LNCaP clone FGC (cell line): ENCODE results near the gene RDM1.

Experiments
- DNase-seq: peaks from one replicate; pipeline ENCODE4 v3.0.0-alpha.2; 2011; ENCODE audit warnings: low read depth
- H3K4me3 ChIP-seq: 2 replicates; pipeline ENCODE4 v1.5.1; 2011; ENCODE audit warnings: mild to moderate bottlenecking, low read depth, low read length, control low read depth
- TF ChIP-seq, protein P1 (sequence below): IDR thresholded peaks from 2 replicates; pipeline ENCODE4 v1.5.1; 2012; ENCODE audit warnings: mild to moderate bottlenecking; ENCODE audit not compliant: control insufficient read depth, insufficient read depth; ENCODE audit errors: extremely low read depth

The RDM1 gene

DNA sequence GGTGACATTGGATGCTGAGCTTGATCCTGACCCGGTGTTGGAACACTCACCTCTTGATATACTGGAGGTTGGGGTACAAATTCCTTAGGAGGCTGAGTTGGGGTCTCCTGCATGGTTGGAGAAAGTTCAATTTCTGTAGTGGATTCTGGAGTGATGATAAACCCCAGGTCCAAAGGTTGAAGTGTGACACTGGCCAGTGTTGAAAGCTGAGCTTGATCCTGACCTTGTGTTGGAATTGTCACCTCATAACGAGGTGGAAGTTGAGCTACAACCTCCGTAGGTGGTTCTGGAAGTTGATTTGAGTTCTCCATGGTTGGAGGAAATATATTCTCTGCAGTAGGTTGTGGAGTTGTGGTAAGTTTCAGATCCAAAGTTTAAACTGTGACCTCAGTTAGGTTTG lies 21.2 kb downstream of the RDM1 start:
- H3K4me3 ChIP-seq: no peak overlapping the region
- TF ChIP-seq, protein P1, sequence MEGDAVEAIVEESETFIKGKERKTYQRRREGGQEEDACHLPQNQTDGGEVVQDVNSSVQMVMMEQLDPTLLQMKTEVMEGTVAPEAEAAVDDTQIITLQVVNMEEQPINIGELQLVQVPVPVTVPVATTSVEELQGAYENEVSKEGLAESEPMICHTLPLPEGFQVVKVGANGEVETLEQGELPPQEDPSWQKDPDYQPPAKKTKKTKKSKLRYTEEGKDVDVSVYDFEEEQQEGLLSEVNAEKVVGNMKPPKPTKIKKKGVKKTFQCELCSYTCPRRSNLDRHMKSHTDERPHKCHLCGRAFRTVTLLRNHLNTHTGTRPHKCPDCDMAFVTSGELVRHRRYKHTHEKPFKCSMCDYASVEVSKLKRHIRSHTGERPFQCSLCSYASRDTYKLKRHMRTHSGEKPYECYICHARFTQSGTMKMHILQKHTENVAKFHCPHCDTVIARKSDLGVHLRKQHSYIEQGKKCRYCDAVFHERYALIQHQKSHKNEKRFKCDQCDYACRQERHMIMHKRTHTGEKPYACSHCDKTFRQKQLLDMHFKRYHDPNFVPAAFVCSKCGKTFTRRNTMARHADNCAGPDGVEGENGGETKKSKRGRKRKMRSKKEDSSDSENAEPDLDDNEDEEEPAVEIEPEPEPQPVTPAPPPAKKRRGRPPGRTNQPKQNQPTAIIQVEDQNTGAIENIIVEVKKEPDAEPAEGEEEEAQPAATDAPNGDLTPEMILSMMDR: no peak
- DNase-seq: no peak

DNA sequence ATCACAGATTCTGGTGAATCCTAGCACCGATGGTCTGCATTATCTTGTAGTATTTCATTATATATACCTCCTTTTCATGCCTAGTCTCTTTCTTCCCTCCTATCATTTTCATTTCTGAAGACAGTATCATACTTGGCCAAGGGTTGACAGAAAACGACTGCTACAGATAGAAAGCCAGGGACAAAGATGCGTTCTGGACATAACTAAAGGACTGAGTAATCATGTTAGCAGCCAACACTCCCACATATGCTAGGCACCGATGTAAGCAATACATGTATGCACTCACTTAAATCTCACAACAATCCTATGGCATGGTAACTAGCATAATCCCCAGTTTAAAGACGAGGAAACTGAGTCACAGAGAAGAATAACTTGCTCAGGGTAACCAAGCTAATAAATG lies 22.9 kb downstream of the RDM1 start:
- TF ChIP-seq, protein P1: no peak
- no peak for DNase-seq
- H3K4me3 ChIP-seq: no peak overlapping the region

DNA sequence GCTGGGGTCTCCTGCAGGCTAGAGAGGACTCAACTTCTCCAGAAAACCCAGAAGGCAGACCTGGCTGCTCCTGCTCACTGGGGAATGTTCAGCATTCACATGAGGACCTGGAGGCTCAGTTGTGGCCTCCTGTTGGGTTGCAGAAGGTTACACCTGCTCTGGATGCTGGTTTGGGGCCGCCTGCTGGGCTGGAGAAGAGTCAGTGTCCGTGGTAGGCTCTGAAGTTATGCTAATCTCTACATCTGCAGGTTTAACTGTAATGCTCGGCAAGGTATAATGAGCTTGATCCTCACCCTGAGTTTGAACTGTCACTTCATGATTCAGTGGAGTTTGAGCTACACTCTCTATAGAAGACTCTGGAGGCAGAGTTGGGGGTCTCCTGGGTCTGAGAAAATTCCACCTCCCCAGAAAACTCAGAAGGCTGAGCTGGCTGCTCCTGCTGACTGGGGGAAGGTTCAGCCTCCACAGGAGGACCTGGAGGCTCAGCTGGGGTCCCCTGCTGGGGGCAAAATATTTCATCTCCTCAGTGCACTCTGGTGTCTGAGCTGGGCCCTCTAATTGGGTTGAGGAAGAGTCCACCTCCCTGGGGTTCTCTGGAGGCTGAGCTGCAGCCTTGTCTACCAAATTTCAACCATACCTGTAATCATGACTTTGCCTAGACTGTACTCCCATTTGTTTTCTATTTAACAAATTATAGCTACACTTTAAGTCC lies 23.5 kb downstream of the RDM1 start:
- TF ChIP-seq, protein P1: no peak
- DNase-seq: no peak
- H3K4me3 ChIP-seq: no peak overlapping the region

DNA sequence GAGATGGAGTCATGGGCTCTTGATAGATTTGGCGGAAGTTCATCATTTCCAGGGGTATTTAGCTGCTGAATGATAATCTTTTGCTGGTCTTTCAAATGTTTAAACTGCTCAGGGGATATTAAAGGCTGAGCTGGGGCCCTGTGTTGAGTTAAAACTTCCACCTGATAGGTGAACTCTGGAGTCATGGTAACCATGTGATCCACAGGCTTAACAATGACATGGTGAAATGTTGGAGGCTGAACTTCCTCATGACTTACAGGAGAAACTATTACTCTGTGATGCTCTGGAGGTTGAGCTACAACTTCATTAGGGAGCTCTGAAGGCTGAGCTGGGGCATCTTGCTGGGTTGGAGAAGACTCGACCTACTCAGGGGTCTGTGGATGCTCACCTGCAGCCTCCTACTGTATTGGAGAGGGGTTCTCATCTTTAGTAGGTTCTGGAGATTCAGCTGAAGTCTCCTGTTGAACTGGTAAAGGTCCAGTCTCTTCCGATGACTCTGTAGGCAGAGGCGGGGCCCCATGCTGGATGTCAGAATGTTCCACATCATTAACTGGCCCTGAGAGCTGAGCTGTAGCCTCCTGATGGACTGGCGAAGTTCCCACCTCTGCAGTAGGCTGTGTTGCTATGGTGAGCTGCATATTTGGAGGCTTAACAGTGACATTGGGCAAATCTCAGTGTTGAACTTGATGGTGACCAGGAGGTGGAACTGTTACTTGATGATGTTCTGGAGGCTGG lies 24.2 kb downstream of the RDM1 start:
- H3K4me3 ChIP-seq: no peak overlapping the region
- TF ChIP-seq, protein P1: no peak
- DNase-seq: no peak

DNA sequence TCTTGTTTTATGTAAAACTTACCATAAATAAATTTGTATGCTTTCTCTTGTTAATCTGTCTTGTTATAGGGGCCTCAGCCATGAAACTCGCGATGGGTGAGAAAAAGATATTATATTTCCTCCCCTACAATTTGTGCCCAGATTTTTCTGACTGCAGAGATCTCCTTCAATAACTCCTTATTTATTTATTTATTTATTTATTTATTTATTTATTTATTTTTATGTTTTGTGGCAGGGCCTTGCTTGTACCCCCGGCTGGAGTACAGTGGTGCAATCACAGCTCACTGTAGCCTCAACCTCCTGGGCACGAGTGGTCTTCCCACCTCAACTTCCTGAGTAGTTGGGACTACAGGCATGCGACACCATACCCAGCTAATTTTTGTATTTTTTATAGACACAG lies 27.1 kb downstream of the RDM1 start:
- DNase-seq: no peak
- H3K4me3 ChIP-seq: no peak overlapping the region
- TF ChIP-seq, protein P1: no peak

DNA sequence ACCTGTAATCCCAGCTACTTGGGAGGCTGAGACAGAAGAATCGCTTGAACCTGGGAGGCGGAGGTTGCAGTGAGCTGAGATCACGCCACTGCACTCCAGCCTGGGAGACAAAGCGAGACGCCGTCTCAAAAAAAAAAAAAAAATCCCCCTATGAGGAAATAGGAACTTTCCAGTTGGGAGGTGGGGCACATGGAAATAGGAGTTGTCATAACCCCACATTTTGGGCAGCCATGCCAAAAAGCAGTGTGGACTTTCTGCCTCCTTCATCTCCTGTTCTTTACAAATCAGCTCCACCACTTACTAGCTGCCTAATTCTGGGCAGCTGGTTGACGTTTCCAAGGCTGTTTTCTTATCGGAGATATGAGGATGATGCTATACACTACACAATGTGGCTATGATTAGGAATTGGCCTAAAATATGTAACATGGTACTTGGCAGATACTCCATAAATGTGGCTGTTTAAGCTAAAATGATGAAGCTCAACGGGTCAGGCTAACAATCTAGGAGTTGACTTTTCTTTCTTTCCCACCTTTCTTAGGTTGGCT lies 28.9 kb downstream of the RDM1 start:
- DNase-seq: no peak
- no peak overlapping the region for H3K4me3 ChIP-seq
- TF ChIP-seq, protein P1: no peak
